Activated CD8-positive, alpha-beta memory T cell treated with anti-CD3 and anti-CD28 coated beads, Interleukin-2, amount 50 U/mL, for 1 hour (primary cell): ENCODE data around the gene PSMG3.

Experiments
- DNase-seq: peaks from one replicate; pipeline ENCODE4 v3.0.0-alpha.2; 2020; ENCODE audit errors: extremely low read depth

The PSMG3 gene, protein sequence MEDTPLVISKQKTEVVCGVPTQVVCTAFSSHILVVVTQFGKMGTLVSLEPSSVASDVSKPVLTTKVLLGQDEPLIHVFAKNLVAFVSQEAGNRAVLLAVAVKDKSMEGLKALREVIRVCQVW

DNA sequence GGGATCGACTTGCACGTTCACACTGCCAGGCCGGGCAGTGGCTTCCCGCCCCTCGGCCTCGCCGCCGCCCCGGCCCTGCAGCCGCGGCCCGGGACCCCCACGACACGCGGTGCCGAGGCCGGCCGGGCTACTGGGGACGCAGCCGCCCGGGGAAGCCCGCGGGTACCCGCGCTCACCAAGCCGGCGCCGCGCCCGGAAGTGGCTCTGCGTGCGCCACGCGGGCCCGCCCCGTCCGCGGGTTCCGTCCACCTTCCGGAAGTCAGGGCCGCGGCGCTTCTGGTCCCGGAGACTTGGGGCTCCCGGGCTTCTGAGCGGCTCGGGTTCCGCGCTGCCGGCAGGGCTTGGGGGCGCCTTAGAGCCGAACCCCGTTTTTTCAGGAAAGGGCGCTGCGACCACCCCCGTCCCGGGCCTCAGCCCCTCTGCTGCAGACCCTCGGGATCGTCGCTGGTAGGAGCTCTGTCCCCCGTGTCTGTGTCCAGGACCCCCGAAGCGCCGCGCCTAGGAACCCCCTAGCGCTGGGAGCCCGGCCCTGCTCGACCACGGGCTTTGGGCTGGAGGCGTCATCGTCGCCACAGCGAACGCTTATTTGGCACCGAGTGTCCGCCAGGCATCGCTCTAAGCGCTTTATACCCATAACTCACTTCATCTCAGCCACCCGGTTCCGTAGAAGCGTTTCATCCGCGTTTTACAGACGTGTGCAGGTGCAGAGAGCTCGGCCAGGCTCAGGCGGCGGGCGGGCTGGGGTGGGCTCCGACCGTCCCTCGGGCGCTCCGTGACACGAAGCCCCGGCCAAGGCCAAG, at the start of gene PSMG3:
Gene PSMG3 (minus strand): TSS at position 200 of the 800 bp plus-strand sequence. CDS start 693 bp downstream, outside the sequence.
- peak; percentile 61 for DNase-seq

DNA sequence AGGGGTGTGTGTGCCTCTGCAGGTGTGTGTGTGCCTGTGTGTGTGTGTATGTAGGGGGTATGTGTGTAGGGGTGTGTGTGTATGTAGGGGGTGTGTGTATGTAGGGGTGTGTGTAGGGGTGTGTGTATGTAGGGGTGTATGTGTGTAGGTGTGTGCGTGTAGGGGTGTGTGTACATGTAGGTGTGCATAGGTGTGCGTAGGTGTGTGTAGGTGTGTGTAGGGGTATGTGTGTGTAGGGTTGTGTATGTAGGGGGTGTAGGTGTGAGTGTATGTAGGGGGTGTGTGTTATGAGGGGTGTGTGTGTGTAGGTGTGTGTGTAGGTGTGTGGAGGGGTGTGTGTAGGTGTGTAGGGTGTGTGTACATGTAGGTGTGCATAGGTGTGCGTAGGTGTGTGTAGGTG, 48.6 kb upstream of the PSMG3 start:
- no peak for DNase-seq

DNA sequence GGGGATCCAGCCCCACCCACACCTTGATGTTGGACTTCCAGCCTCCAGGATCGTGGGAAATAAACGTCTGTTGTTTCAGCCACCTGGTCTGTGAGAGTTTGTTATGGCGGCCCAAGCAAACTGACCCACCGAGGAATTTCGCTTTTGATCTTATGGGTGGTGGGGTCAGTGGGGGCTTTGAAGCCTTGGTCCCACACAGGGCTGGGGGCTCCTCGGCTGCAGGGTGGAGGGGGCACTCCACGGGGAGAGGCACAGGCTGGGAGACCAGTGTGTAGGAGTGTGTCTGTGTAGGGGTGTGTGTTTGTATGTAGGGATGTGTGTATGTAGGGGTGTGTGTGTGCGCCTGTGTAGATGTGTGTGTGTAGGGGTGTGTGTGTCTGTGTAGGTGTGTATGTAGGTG, 48.1 kb upstream of the PSMG3 start:
- DNase-seq = no peak

- DNase-seq = no peak
These were observed 46.9 kb upstream of the PSMG3 start for GRCh38 chr7:1616741-1617140.

DNA sequence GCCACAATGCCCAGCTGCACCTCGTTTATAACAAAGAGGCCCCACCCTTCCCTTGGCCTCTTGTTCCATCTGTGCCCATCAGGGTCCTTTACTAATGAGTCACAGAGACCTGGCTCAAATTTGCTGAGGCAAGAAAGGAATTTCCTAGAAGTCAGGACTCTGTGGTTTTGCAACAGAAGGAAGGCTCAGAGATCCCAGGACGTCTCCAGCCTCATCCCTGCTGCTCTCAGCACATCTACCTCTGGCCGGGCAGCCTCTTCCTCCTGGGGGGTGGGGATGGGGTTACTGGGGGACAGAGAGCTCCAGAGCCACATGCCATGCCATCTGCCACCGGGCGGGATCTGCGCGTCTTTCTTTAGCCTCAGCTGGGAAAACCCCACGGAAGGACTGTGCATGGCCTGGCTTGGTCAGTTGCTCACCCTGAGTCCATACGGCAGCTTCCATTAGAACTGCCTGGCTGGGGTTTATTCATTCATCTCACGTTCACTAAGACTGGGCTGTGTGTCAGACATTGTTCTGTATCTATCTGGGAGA, 41.9 kb upstream of the PSMG3 start:
- DNase-seq = no peak

GRCh38 chr7:1610678-1611302, 41.0 kb upstream of the PSMG3 start:
- no peak for DNase-seq

DNA sequence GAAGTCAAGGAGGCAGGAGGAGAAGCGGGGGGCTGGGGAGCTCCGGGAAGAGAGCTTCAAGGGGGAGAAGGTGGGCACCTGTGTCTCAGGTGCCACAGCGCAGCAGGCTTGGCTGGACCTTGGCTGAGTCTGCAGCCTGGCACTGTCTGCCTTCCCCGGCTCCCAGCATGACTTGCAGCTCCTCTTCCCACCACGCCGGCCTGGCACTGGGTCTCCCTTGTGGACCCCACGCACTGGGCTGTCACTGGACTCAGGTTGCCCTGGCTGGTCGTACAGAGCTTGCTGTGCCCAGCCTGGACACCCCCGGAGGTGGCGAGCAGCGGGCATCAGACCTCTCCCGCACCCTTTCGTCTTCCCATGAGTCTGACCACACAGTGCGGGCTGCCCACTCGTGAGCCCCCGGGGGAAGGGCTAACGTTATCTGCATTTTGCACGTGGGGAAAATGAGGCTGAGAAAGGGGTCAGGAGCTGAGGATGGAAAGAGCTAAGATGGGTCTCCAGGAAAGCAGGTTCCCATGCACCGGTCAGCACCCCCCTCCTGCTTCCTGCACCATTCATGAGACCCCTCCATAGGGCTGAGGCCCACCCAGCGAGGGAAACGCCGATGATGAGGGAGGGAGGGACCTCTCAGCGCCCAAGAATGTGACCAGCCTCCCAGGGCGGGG, 40.3 kb upstream of the PSMG3 start:
- no peak for DNase-seq

DNA sequence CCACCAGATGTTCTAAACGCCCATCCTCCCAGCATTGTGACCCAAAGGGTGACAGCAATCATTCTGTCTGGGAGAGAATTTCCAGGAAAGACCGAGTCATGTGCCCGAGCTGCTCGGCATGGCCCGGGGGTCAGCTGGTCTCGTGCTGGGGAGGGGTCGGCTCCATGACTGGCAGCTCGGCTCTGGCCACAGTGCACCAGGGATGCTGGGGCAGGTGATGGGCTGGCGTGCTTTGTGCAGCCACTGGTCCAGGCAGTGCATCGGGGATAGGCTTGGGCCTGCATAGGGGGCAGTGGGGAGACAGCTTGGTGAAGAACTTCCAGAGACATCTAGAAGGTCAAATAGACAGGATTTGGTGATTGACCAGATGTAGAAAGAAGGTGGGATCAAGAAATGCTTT, 39.2 kb upstream of the PSMG3 start:
- no peak for DNase-seq

DNA sequence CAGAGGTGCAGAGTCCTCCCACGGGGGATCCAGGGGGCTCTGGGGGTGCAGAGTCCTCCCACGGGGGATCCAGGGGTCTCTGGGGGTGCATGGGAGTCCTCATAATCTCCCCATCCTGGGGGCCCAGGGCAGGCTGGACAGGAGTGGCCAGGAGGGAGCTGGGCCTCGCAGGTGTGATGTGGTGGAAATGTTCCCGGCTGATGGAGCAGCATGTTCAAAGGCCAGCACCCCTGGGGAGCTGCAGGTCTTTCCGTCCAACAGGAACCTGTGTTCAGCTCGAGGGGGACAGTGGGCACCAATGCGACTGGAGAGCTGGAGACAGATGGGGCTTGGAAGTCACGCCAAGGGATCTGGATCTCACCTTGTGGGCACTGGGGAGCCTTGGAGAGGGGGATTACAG, 38.5 kb upstream of the PSMG3 start:
- DNase-seq = no peak

GRCh38 chr7:1607696-1608095, 37.9 kb upstream of the PSMG3 start:
- no peak for DNase-seq

DNA sequence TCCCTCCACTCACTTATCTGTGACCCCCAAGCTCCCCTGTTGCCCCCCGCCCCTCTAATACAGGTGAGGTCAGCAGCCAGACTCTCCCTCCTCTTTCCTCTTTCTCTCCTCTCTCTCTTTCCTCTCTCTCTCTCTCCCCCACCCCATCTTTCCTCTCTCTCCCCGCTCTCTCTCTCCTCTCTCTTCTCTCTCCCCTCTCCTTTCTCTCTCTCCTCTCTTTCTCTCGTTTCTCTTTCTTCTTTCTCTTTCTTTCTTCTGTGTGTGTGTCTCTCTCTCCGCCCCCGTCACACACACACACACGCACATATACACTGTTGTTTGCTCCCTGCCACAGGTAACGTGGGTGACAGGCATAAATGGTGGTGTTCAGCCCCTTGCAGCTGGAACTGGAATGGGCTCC, 37.2 kb upstream of the PSMG3 start:
- no peak for DNase-seq

GRCh38 chr7:1604383-1604782, 34.6 kb upstream of the PSMG3 start:
- DNase-seq = no peak

DNA sequence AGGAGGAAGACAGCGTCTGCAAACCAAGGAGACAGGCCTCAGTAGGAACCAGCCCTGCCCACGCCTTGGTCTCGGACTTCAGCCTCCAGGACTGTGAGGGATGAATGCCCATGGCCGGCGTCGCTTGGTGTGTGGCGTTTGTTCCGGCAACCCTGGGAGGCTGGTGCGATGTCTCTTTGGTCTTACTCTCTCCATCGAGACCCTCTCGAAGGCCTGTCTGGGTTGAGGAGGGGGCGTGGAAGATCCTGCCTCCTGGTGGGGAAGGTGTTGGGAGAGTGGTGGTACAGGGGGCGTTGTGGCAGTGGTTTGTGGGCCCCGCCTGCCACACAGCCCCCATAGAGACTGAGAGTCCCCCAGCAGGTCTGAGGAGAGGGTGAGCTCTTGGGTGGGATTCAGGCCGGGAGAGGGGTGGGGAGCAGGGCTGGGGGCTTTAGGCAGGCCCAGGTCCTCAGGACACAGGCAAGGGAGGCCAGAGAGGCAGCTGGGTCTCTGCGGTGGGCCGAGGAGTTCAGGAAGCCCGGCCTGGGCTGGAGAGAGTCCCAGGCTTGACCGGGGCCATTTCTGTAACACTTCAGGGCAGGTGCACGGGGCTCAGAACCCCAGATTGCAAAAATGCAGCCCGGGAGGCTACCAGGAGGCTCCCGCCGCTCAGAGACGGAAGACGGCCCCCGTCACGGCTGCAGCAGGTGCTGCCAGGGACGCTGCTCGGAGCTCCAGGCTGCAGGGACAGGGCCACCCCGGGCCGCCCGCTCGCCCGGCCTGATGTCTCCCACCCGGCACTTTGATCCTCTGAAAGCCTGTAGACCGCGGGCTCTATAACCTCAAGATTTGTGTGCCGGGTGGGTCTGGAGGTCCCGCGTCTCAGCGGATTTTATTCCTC, 33.8 kb upstream of the PSMG3 start:
- no peak for DNase-seq

- DNase-seq = no peak
These were observed 32.6 kb upstream of the PSMG3 start for GRCh38 chr7:1602386-1602785.

GRCh38 chr7:1601956-1602355, 32.1 kb upstream of the PSMG3 start:
- no peak for DNase-seq

DNA sequence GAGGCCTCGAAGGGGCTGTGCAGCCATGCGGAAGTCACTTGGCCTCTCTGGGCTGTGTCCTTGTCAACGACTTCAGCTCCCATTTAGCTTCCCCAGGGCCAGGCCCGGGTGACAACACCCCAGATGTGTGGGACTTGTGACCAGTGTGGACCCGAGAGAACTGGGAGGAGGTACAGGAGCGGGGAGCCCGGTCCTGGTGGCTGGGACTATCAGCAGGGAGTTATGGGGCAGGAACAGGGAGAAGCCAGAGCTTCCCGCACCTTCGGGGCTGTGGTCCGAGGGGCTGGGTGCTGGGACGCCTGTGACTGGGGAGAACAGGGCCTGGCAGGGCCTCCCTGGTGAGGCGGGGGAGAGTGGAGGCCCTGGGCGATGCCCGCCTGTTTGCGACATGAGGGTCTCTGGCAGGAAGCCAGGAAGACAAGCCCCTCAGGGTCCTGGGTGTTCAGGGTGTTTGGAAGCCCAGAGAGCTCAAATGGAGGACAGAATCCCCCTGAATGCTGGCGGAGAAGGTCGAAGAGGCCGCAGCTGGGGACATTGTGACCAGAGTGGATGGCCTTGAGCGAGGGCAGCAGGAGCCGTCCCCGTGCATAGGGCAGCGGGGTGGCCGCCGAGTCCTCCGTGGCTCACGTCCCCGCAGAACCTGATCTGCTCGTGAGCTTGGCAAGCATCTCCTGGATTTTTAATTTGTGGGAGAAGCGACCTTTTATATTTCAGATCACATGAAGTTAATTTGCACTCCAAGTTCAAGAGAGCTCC, 30.0 kb upstream of the PSMG3 start:
- no peak for DNase-seq

- no peak for DNase-seq
These were observed 29.3 kb upstream of the PSMG3 start for GRCh38 chr7:1598961-1599639.

GRCh38 chr7:1598286-1598685, 28.5 kb upstream of the PSMG3 start:
- no peak for DNase-seq

DNA sequence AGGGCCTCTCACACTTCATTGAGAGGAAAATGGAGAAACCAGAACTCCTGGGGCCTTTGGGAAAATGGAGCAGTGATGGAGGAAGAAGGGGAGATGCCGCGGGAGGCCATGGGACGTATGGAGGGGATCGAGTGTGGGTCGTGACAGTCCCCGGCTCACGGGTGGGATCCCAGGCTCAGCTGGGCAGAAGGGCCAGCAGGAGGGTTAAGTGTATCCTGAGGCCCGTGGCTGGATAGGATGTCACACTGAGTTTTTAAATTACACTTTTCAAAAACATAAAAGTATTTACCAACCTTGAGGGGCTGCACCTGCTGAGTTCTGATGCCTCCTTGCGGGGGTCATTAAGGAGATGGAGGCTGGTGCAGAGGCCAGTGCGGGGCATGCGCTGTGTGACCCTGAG, 28.0 kb upstream of the PSMG3 start:
- no peak for DNase-seq
